ENCODE results near the gene PER3. TPM values are rescaled to one million over a fixed set of nuclear protein-coding genes. Genes with fewer than 3 reads are reported as not detected.

The PER3 gene
- 1 to 10 TPM; 3.2 to 4.1 TPM for total RNA-seq

- Mint-ChIP-seq H3K27me3 (peaks cover 8% of the 10 kb centered on the region), H3K9me3 (ENCODE audit: low read depth) (no peaks in the 10 kb centered on the region), H3K36me3 (peaks cover 12% of the 10 kb centered on the region), H3K4me1 (peaks cover 31% of the 10 kb centered on the region), H3K27ac (no peak within 1 kb of the TSS), H3K4me3 (peak within 1 kb of the TSS; percentile 46)
- CTCF ChIA-PET = interaction anchor here (0.8 kb wide), 1 partner anchor 30 kb away, joined by 3 read pairs; no protein-coding TSS in a partner anchor
- peak; percentile 90 for DNase-seq
- ATAC-seq = peak; percentile 94
Measured at GRCh38 chr1:7783826-7784491, at the start of gene PER3. TSS of gene PER3 (plus strand) at chr1:7784291. CDS start at chr1:7784878, 587 bp downstream.

- Mint-ChIP-seq H3K4me3 (no peak overlapping the region), H3K27ac (no peak overlapping the region), H3K4me1 (no peaks in the 10 kb centered on the region), H3K9me3 (ENCODE audit: low read depth) (peaks cover 5% of the 10 kb centered on the region), H3K27me3 (peaks cover 3% of the 10 kb centered on the region), H3K36me3 (no peaks in the 10 kb centered on the region)
- CTCF ChIA-PET = no interaction called here
- DNase-seq (no peak), ATAC-seq (no peak)
Measured at GRCh38 chr1:7738044-7738443, 46.0 kb upstream of the PER3 start.

GRCh38 chr1:7743346-7743745 is 40.7 kb upstream of the PER3 start:
- CTCF ChIA-PET = interaction anchor here (0.8 to 4.7 kb wide), 3 partner anchors 10 to 75 kb away, joined by 3 to 37 read pairs (median 18); no protein-coding TSS in a partner anchor
- DNase-seq = no peak
- Mint-ChIP-seq H3K4me3 (no peak overlapping the region), H3K36me3 (no peaks in the 10 kb centered on the region), H3K27me3 (peaks cover 7% of the 10 kb centered on the region), H3K27ac (no peak overlapping the region), H3K9me3 (ENCODE audit: low read depth) (peaks cover 5% of the 10 kb centered on the region), H3K4me1 (peaks cover 5% of the 10 kb centered on the region)
- ATAC-seq = no peak

GRCh38 chr1:7744882-7745281 is 39.2 kb upstream of the PER3 start:
- Mint-ChIP-seq H3K4me1 (peaks cover 8% of the 10 kb centered on the region), H3K4me3 (no peak overlapping the region), H3K27me3 (peaks cover 5% of the 10 kb centered on the region), H3K27ac (no peak overlapping the region), H3K36me3 (no peaks in the 10 kb centered on the region), H3K9me3 (ENCODE audit: low read depth) (no peaks in the 10 kb centered on the region)
- DNase-seq = no peak
- no peak for ATAC-seq
- CTCF ChIA-PET = interaction anchor here (0.7 to 2.1 kb wide), 3 partner anchors 68 to 77 kb away, joined by 4 to 8 read pairs (median 7); no protein-coding TSS in a partner anchor

GRCh38 chr1:7745783-7746182 is 38.3 kb upstream of the PER3 start:
- Mint-ChIP-seq H3K9me3 (ENCODE audit: low read depth) (no peaks in the 10 kb centered on the region), H3K27me3 (peaks cover 8% of the 10 kb centered on the region), H3K36me3 (no peaks in the 10 kb centered on the region), H3K27ac (no peak overlapping the region), H3K4me1 (peaks cover 8% of the 10 kb centered on the region), H3K4me3 (no peak overlapping the region)
- DNase-seq (no peak), ATAC-seq (no peak)
- CTCF ChIA-PET = interaction anchor here (2.0 to 2.1 kb wide), 2 partner anchors 77 to 78 kb away, joined by 7 to 8 read pairs; no protein-coding TSS in a partner anchor

GRCh38 chr1:7747605-7748004 is 36.5 kb upstream of the PER3 start:
- CTCF ChIA-PET = interaction anchor here (0.7 to 8.7 kb wide), 4 partner anchors 10 to 155 kb away, joined by 3 to 426 read pairs (median 3); no protein-coding TSS in a partner anchor
- DNase-seq = no peak
- Mint-ChIP-seq H3K36me3 (no peaks in the 10 kb centered on the region), H3K4me3 (no peak overlapping the region), H3K27me3 (peaks cover 11% of the 10 kb centered on the region), H3K4me1 (peaks cover 20% of the 10 kb centered on the region), H3K9me3 (ENCODE audit: low read depth) (no peaks in the 10 kb centered on the region), H3K27ac (no peak overlapping the region)
- peak; percentile 36 for ATAC-seq

- H3K4me1 Mint-ChIP-seq = peaks cover 36% of the 10 kb centered on the region
- peaks cover 11% of the 10 kb centered on the region for H3K27me3 Mint-ChIP-seq
- no peak overlapping the region for H3K4me3 Mint-ChIP-seq
- ATAC-seq (no peak), DNase-seq (no peak)
- H3K36me3 Mint-ChIP-seq = no peaks in the 10 kb centered on the region
- H3K9me3 Mint-ChIP-seq (ENCODE audit: low read depth) = no peaks in the 10 kb centered on the region
- no peak overlapping the region for H3K27ac Mint-ChIP-seq
- CTCF ChIA-PET = interaction anchor here (1.2 to 8.7 kb wide), 3 partner anchors 11 to 102 kb away, joined by 3 to 426 read pairs (median 3); no protein-coding TSS in a partner anchor
Measured at GRCh38 chr1:7749126-7749525, 35.0 kb upstream of the PER3 start.

- Mint-ChIP-seq H3K36me3 (no peaks in the 10 kb centered on the region), H3K4me3 (no peak overlapping the region), H3K4me1 (peaks cover 42% of the 10 kb centered on the region), H3K9me3 (ENCODE audit: low read depth) (no peaks in the 10 kb centered on the region), H3K27me3 (peaks cover 6% of the 10 kb centered on the region), H3K27ac (no peak overlapping the region)
- ATAC-seq (no peak), DNase-seq (no peak)
- CTCF ChIA-PET = interaction anchor here (2.3 to 8.7 kb wide), 4 partner anchors 52 to 82 kb away, joined by 6 to 426 read pairs (median 20); no protein-coding TSS in a partner anchor
Measured at GRCh38 chr1:7751174-7751573, 32.9 kb upstream of the PER3 start.

GRCh38 chr1:7752512-7753417 is 31.3 kb upstream of the PER3 start:
- Mint-ChIP-seq H3K4me3 (peak overlapping the region; percentile 38), H3K27me3 (peaks cover 6% of the 10 kb centered on the region), H3K9me3 (ENCODE audit: low read depth) (no peaks in the 10 kb centered on the region), H3K36me3 (no peaks in the 10 kb centered on the region), H3K27ac (peak overlapping the region; percentile 16), H3K4me1 (peaks cover 42% of the 10 kb centered on the region)
- DNase-seq = peak; percentile 58
- peak; percentile 61 for ATAC-seq
- CTCF ChIA-PET = interaction anchor here (0.6 to 8.7 kb wide), 37 partner anchors 10 to 494 kb away, joined by 3 to 426 read pairs (median 5); partner anchors contain the start of genes PARK7 and VAMP3

- CTCF ChIA-PET = interaction anchor here (0.8 to 8.7 kb wide), 22 partner anchors 9 to 208 kb away, joined by 3 to 426 read pairs (median 6); partner anchors contain the start of gene PARK7
- no peaks in the 10 kb centered on the region for H3K9me3 Mint-ChIP-seq (ENCODE audit: low read depth)
- peak overlapping the region; percentile 57 for H3K4me3 Mint-ChIP-seq
- DNase-seq = no peak
- H3K36me3 Mint-ChIP-seq = no peaks in the 10 kb centered on the region
- H3K27ac Mint-ChIP-seq = no peak overlapping the region
- peaks cover 6% of the 10 kb centered on the region for H3K27me3 Mint-ChIP-seq
- peaks cover 36% of the 10 kb centered on the region for H3K4me1 Mint-ChIP-seq
- no peak for ATAC-seq
Measured at GRCh38 chr1:7753641-7754040, 30.4 kb upstream of the PER3 start.

- CTCF ChIA-PET = interaction anchor here (0.8 to 8.7 kb wide), 13 partner anchors 8 to 148 kb away, joined by 3 to 426 read pairs (median 8); no protein-coding TSS in a partner anchor
- no peak for DNase-seq
- peaks cover 34% of the 10 kb centered on the region for H3K4me1 Mint-ChIP-seq
- ATAC-seq = no peak
- H3K27me3 Mint-ChIP-seq = peaks cover 6% of the 10 kb centered on the region
- H3K9me3 Mint-ChIP-seq (ENCODE audit: low read depth) = no peaks in the 10 kb centered on the region
- no peaks in the 10 kb centered on the region for H3K36me3 Mint-ChIP-seq
- peak overlapping the region; percentile 57 for H3K4me3 Mint-ChIP-seq
- H3K27ac Mint-ChIP-seq = peak overlapping the region; percentile 74
Measured at GRCh38 chr1:7754234-7754633, 29.9 kb upstream of the PER3 start.

GRCh38 chr1:7755448-7755847 is 28.6 kb upstream of the PER3 start:
- ATAC-seq = peak; percentile 45
- H3K4me1 Mint-ChIP-seq = peaks cover 34% of the 10 kb centered on the region
- H3K27ac Mint-ChIP-seq = no peak overlapping the region
- no peak overlapping the region for H3K4me3 Mint-ChIP-seq
- CTCF ChIA-PET = interaction anchor here (0.6 to 8.7 kb wide), 3 partner anchors 18 to 87 kb away, joined by 3 to 426 read pairs (median 4); no protein-coding TSS in a partner anchor
- H3K27me3 Mint-ChIP-seq = peaks cover 5% of the 10 kb centered on the region
- no peak for DNase-seq
- no peaks in the 10 kb centered on the region for H3K36me3 Mint-ChIP-seq
- H3K9me3 Mint-ChIP-seq (ENCODE audit: low read depth) = no peaks in the 10 kb centered on the region

- ATAC-seq (no peak), DNase-seq (no peak)
- H3K4me3 Mint-ChIP-seq = no peak overlapping the region
- peaks cover 4% of the 10 kb centered on the region for H3K4me1 Mint-ChIP-seq
- H3K9me3 Mint-ChIP-seq (ENCODE audit: low read depth) = no peaks in the 10 kb centered on the region
- no peaks in the 10 kb centered on the region for H3K36me3 Mint-ChIP-seq
- H3K27ac Mint-ChIP-seq = no peak overlapping the region
- peaks cover 13% of the 10 kb centered on the region for H3K27me3 Mint-ChIP-seq
- CTCF ChIA-PET = interaction anchor here (1.3 to 6.2 kb wide), 3 partner anchors 7 to 92 kb away, joined by 3 to 40 read pairs (median 40); no protein-coding TSS in a partner anchor
Measured at GRCh38 chr1:7760245-7760644, 23.8 kb upstream of the PER3 start.
